Measurements from ENCODE around the gene TRPV4.
"Not testable (repeated sequence)": the region's sequence is repeated elsewhere in the genome, so short reads cannot be mapped to it uniquely, and the experiment has no call there.

Gene TRPV4

GRCh38 chr12:109833307-109834189, at the start of gene TRPV4:
Gene TRPV4 (minus strand): TSS chr12:109833398. CDS start chr12:109814796, 18,602 bp downstream.
- no peak for DNase-seq

GRCh38 chr12:109881752-109882151, 48.6 kb upstream of the TRPV4 start:
- no peak for DNase-seq

GRCh38 chr12:109880938-109881337, 47.7 kb upstream of the TRPV4 start:
- no peak for DNase-seq

GRCh38 chr12:109880043-109880931, 47.1 kb upstream of the TRPV4 start, which contains the start of gene GLTP:
Gene GLTP (minus strand): TSS chr12:109880541. CDS start chr12:109880374, 167 bp downstream.
- peak; percentile 93 for DNase-seq

- DNase-seq = no peak
Observed at GRCh38 chr12:109879351-109880042, 46.3 kb upstream of the TRPV4 start.

- no peak for DNase-seq
Observed at GRCh38 chr12:109878749-109879148, 45.6 kb upstream of the TRPV4 start.

- no peak for DNase-seq
Observed at GRCh38 chr12:109878247-109878625, 45.0 kb upstream of the TRPV4 start.

- no peak for DNase-seq
Observed at GRCh38 chr12:109877504-109878246, 44.5 kb upstream of the TRPV4 start.

GRCh38 chr12:109876406-109876805, 43.2 kb upstream of the TRPV4 start:
- DNase-seq = no peak

- no peak for DNase-seq
Observed at GRCh38 chr12:109875572-109876131, 42.5 kb upstream of the TRPV4 start.

GRCh38 chr12:109873653-109874052, 40.5 kb upstream of the TRPV4 start:
- DNase-seq = no peak

- no peak for DNase-seq
Observed at GRCh38 chr12:109871668-109872314, 38.6 kb upstream of the TRPV4 start.

- DNase-seq = peak; percentile 40
Observed at GRCh38 chr12:109870648-109871047, 37.5 kb upstream of the TRPV4 start.

GRCh38 chr12:109868182-109869051, 35.2 kb upstream of the TRPV4 start:
- DNase-seq = peak; percentile 63

- no peak for DNase-seq
Observed at GRCh38 chr12:109864916-109865315, 31.7 kb upstream of the TRPV4 start.

GRCh38 chr12:109863847-109864712, 30.9 kb upstream of the TRPV4 start:
- DNase-seq = peak; percentile 10

- not testable (repeated sequence) for DNase-seq
Observed at GRCh38 chr12:109862491-109862890, 29.3 kb upstream of the TRPV4 start.

GRCh38 chr12:109861689-109862314, 28.6 kb upstream of the TRPV4 start:
- DNase-seq = no peak

GRCh38 chr12:109860977-109861376, 27.8 kb upstream of the TRPV4 start:
- no peak for DNase-seq
